Measurements from ENCODE around the gene CTNNBIP1. TPM values are rescaled to one million over a fixed set of nuclear protein-coding genes. Genes with fewer than 3 reads are reported as not detected.

CTNNBIP1 gene
- total RNA-seq, 1 experiment from 2014 or later = 17.1 TPM

DNA sequence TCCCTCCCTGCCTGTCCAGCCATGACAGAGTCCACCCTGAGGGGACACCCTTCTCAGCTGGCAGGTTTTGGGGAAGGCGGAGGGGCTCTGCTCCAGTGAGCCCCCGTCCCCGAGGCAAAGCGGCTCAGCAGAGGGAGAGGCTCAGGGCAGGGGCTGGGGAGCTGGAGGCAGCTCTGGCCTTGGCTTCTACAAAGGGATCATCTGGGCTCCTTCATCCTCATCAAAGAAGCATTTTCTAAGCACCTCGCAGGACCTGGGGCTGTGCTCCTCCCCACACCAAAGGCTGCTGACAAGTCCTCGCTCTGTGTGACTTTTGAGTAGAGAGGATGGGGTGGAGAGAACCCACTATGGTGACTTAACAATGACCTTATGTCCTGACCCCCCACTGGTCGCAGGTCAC, 65.3 kb downstream of the CTNNBIP1 start:
- intact Hi-C loops (cut with micrococcal nuclease; ENCODE audit: unreplicated experiment) = no loop called here
- no peaks in the 10 kb centered on the region for H3K36me3 ChIP-seq (ENCODE audit: control insufficient read depth, insufficient read depth, low read length)
- Mint-ChIP-seq H3K4me3 (ENCODE audit: unreplicated experiment) (no peak overlapping the region), H3K27me3 (ENCODE audit: insufficient read depth, unreplicated experiment) (no peaks in the 10 kb centered on the region), H3K4me1 (ENCODE audit: low read depth, unreplicated experiment) (no peaks in the 10 kb centered on the region), H3K36me3 (ENCODE audit: insufficient read depth, unreplicated experiment) (no peaks in the 10 kb centered on the region), H3K9me3 (ENCODE audit: unreplicated experiment) (no peaks in the 10 kb centered on the region), H3K27ac (ENCODE audit: unreplicated experiment) (no peak overlapping the region)
- TF ChIP-seq, protein P1, sequence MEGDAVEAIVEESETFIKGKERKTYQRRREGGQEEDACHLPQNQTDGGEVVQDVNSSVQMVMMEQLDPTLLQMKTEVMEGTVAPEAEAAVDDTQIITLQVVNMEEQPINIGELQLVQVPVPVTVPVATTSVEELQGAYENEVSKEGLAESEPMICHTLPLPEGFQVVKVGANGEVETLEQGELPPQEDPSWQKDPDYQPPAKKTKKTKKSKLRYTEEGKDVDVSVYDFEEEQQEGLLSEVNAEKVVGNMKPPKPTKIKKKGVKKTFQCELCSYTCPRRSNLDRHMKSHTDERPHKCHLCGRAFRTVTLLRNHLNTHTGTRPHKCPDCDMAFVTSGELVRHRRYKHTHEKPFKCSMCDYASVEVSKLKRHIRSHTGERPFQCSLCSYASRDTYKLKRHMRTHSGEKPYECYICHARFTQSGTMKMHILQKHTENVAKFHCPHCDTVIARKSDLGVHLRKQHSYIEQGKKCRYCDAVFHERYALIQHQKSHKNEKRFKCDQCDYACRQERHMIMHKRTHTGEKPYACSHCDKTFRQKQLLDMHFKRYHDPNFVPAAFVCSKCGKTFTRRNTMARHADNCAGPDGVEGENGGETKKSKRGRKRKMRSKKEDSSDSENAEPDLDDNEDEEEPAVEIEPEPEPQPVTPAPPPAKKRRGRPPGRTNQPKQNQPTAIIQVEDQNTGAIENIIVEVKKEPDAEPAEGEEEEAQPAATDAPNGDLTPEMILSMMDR (IDR thresholded peaks at IDR 0.05; ENCODE audit: insufficient read depth in 1 of 2, low read depth in 1 of 2, low read length in 1 of 2, severe bottlenecking in 1 of 2, unreplicated experiment in 1 of 2) = no peak
- no peak for DNase-seq
- H3K27me3 ChIP-seq (replicated peaks; ENCODE audit: control insufficient read depth, insufficient read depth, low read length) = no peaks in the 10 kb centered on the region
- no peaks in the 10 kb centered on the region for H3K4me1 ChIP-seq
- no peak overlapping the region for H3K4me3 ChIP-seq (ENCODE audit: low read depth, low read length)
- no TSS peak for BruUV-seq (replicated peaks)
- ChIA-PET CTCF (no interaction called here), POLR2A (no interaction called here)
- H3K9me3 ChIP-seq = no peaks in the 10 kb centered on the region

DNA sequence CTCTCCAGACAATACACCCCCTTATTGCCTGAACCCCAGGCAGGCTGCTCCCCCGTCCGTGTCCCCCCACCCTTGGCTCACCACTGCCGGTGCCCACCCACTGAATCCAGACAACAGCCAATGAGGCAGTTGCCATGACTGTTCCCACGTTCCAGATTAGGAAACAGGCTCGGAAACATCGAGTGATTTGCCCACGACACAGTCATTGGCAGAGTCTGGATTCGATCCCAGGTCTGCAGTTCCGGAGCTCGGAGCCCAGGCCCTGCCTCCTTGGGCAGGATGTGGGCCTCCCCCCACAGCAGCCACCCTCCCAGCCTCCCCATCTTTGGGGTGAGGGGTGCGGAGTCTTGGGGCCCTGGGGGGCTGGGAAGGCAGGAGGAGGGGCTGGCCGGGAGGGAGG, 66.0 kb downstream of the CTNNBIP1 start:
- H3K27me3 Mint-ChIP-seq (ENCODE audit: insufficient read depth, unreplicated experiment) = peaks cover 2% of the 10 kb centered on the region
- no peaks in the 10 kb centered on the region for H3K9me3 ChIP-seq
- no peaks in the 10 kb centered on the region for H3K27me3 ChIP-seq (replicated peaks; ENCODE audit: control insufficient read depth, insufficient read depth, low read length)
- no peak for DNase-seq
- ChIA-PET CTCF (no interaction called here), POLR2A (no interaction called here)
- H3K36me3 Mint-ChIP-seq (ENCODE audit: insufficient read depth, unreplicated experiment) = no peaks in the 10 kb centered on the region
- no peaks in the 10 kb centered on the region for H3K36me3 ChIP-seq (ENCODE audit: control insufficient read depth, insufficient read depth, low read length)
- intact Hi-C loops (cut with micrococcal nuclease; ENCODE audit: unreplicated experiment) = no loop called here
- H3K9me3 Mint-ChIP-seq (ENCODE audit: unreplicated experiment) = no peaks in the 10 kb centered on the region
- no peaks in the 10 kb centered on the region for H3K4me1 Mint-ChIP-seq (ENCODE audit: low read depth, unreplicated experiment)
- no peak overlapping the region for H3K4me3 ChIP-seq (ENCODE audit: low read depth, low read length)
- BruUV-seq (replicated peaks) = no TSS peak
- no peaks in the 10 kb centered on the region for H3K4me1 ChIP-seq
- no peak overlapping the region for H3K4me3 Mint-ChIP-seq (ENCODE audit: unreplicated experiment)
- TF ChIP-seq, protein P1 (IDR thresholded peaks at IDR 0.05; ENCODE audit: insufficient read depth in 1 of 2, low read depth in 1 of 2, low read length in 1 of 2, severe bottlenecking in 1 of 2, unreplicated experiment in 1 of 2) = no peak
- no peak overlapping the region for H3K27ac Mint-ChIP-seq (ENCODE audit: unreplicated experiment)

DNA sequence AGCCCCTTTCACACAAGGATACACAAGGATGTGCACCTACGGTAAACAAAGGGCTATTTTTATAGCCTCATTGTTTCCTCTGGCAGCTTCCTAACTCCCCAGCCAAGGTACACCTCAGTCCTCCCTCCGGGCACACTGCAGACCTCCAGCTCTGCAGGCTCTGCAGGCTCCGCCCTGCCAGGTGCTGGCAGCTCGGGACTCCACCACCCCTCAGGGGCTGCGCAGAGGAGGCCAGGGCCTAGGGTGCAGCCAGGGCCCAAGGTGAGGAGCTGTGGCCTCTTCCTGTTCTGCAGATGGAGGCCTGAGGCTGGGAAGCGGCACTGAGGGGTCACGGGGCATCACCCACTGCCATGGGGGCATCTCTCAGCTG, 66.5 kb downstream of the CTNNBIP1 start:
- Mint-ChIP-seq H3K4me1 (ENCODE audit: low read depth, unreplicated experiment) (no peaks in the 10 kb centered on the region), H3K27me3 (ENCODE audit: insufficient read depth, unreplicated experiment) (peaks cover 3% of the 10 kb centered on the region), H3K36me3 (ENCODE audit: insufficient read depth, unreplicated experiment) (no peaks in the 10 kb centered on the region), H3K27ac (ENCODE audit: unreplicated experiment) (no peak overlapping the region), H3K4me3 (ENCODE audit: unreplicated experiment) (no peak overlapping the region), H3K9me3 (ENCODE audit: unreplicated experiment) (no peaks in the 10 kb centered on the region)
- Histone ChIP-seq H3K9me3 (no peaks in the 10 kb centered on the region), H3K4me3 (ENCODE audit: low read depth, low read length) (no peak overlapping the region), H3K27me3 (replicated peaks; ENCODE audit: control insufficient read depth, insufficient read depth, low read length) (no peaks in the 10 kb centered on the region), H3K36me3 (ENCODE audit: control insufficient read depth, insufficient read depth, low read length) (no peaks in the 10 kb centered on the region), H3K4me1 (no peaks in the 10 kb centered on the region)
- intact Hi-C loops (cut with micrococcal nuclease; ENCODE audit: unreplicated experiment) = no loop called here
- no TSS peak for BruUV-seq (replicated peaks)
- POLR2A ChIA-PET = interaction anchor here (0.6 kb wide), 1 partner anchor 100 kb away, joined by 5 read pairs; no protein-coding TSS in a partner anchor
- TF ChIP-seq, protein P1 (IDR thresholded peaks at IDR 0.05; ENCODE audit: insufficient read depth in 1 of 2, low read depth in 1 of 2, low read length in 1 of 2, severe bottlenecking in 1 of 2, unreplicated experiment in 1 of 2) = no peak
- no peak for DNase-seq
- CTCF ChIA-PET = no interaction called here

All from Caco-2 (cell line).